ENCODE measurements around the gene ROR1. TPM values are rescaled to one million over a fixed set of nuclear protein-coding genes. Genes with fewer than 3 reads are reported as not detected.
A peak's percentile ranks its signal among the peaks of the same experiment; 100 is the strongest.
"Not testable (repeated sequence)": the region's sequence is repeated elsewhere in the genome, so short reads cannot be mapped to it uniquely, and the experiment has no call there.

ROR1 gene
- total and polyA plus RNA-seq, 5 donors from 2014 or later, result not detected

GRCh38 chr1:63821091-63822005 lies 47.5 kb downstream of the ROR1 start:
- H3K36me3 Mint-ChIP-seq, result no peaks in the 10 kb centered on the region
- DNase-seq (no peak), ATAC-seq (ENCODE audit: low read depth in 2 of 2) (no peak)
- no peaks in the 10 kb centered on the region for H3K9me3 ChIP-seq (ENCODE audit: control insufficient read depth in 2 of 2, low read length in 2 of 2)
- no peak overlapping the region for H3K27ac ChIP-seq (ENCODE audit: insufficient read depth, low read length, poor library complexity, severe bottlenecking)
- no peaks in the 10 kb centered on the region for H3K4me1 ChIP-seq (ENCODE audit: control insufficient read depth, insufficient read depth, low read length, poor library complexity, severe bottlenecking)
- no peak overlapping the region for H3K4me3 Mint-ChIP-seq
- no peak overlapping the region for H3K27ac Mint-ChIP-seq
- H3K27me3 ChIP-seq (ENCODE audit: control insufficient read depth, insufficient read depth, low read length), result no peaks in the 10 kb centered on the region
- H3K4me1 Mint-ChIP-seq, result no peaks in the 10 kb centered on the region
- no peaks in the 10 kb centered on the region for H3K36me3 ChIP-seq (ENCODE audit: control insufficient read depth, insufficient read depth, low read length)
- H3K27me3 Mint-ChIP-seq, result peaks cover 8% of the 10 kb centered on the region
- peaks cover 0 to 3% (median 2%) of the 10 kb centered on the region in 7 donors for H3K9me3 Mint-ChIP-seq
- no peak overlapping the region for H3K4me3 ChIP-seq (ENCODE audit: low read depth, low read length)

- no peaks in the 10 kb centered on the region for H3K36me3 Mint-ChIP-seq
- H3K9me3 Mint-ChIP-seq, result peaks cover 0 to 3% (median 0%) of the 10 kb centered on the region in 7 donors
- peaks cover 2% of the 10 kb centered on the region for H3K27me3 ChIP-seq (ENCODE audit: control insufficient read depth, insufficient read depth, low read length)
- no peak overlapping the region for H3K4me3 Mint-ChIP-seq
- H3K36me3 ChIP-seq (ENCODE audit: control insufficient read depth, insufficient read depth, low read length), result no peaks in the 10 kb centered on the region
- no peak overlapping the region for H3K27ac Mint-ChIP-seq
- no peaks in the 10 kb centered on the region for H3K4me1 ChIP-seq (ENCODE audit: control insufficient read depth, insufficient read depth, low read length, poor library complexity, severe bottlenecking)
- H3K9me3 ChIP-seq (ENCODE audit: control insufficient read depth in 2 of 2, low read length in 2 of 2), result no peaks in the 10 kb centered on the region
- H3K4me3 ChIP-seq (ENCODE audit: low read depth, low read length), result no peak overlapping the region
- no peak for DNase-seq
- no peaks in the 10 kb centered on the region for H3K4me1 Mint-ChIP-seq
- H3K27ac ChIP-seq (ENCODE audit: insufficient read depth, low read length, poor library complexity, severe bottlenecking), result no peak overlapping the region
- peaks cover 4% of the 10 kb centered on the region for H3K27me3 Mint-ChIP-seq
- ATAC-seq (ENCODE audit: low read depth in 2 of 2), result no peak
Observed at GRCh38 chr1:63822540-63822939, 48.7 kb downstream of the ROR1 start.

- Mint-ChIP-seq H3K27me3 (no peaks in the 10 kb centered on the region), H3K4me3 (no peak overlapping the region), H3K9me3 (peaks cover 0 to 3% (median 0%) of the 10 kb centered on the region in 7 donors), H3K36me3 (no peaks in the 10 kb centered on the region), H3K27ac (no peak overlapping the region), H3K4me1 (no peaks in the 10 kb centered on the region)
- no peaks in the 10 kb centered on the region for H3K9me3 ChIP-seq (ENCODE audit: control insufficient read depth in 2 of 2, low read length in 2 of 2)
- no peaks in the 10 kb centered on the region for H3K36me3 ChIP-seq (ENCODE audit: control insufficient read depth, insufficient read depth, low read length)
- ATAC-seq (ENCODE audit: low read depth in 2 of 2) (no peak), DNase-seq (no peak)
- no peak overlapping the region for H3K4me3 ChIP-seq (ENCODE audit: low read depth, low read length)
- no peaks in the 10 kb centered on the region for H3K4me1 ChIP-seq (ENCODE audit: control insufficient read depth, insufficient read depth, low read length, poor library complexity, severe bottlenecking)
- H3K27ac ChIP-seq (ENCODE audit: insufficient read depth, low read length, poor library complexity, severe bottlenecking), result no peak overlapping the region
- peaks cover 2% of the 10 kb centered on the region for H3K27me3 ChIP-seq (ENCODE audit: control insufficient read depth, insufficient read depth, low read length)
Observed at GRCh38 chr1:63824451-63824850, 50.6 kb downstream of the ROR1 start.

GRCh38 chr1:63825111-63825510 lies 51.3 kb downstream of the ROR1 start:
- Histone ChIP-seq H3K36me3 (ENCODE audit: control insufficient read depth, insufficient read depth, low read length) (no peaks in the 10 kb centered on the region), H3K4me1 (ENCODE audit: control insufficient read depth, insufficient read depth, low read length, poor library complexity, severe bottlenecking) (no peaks in the 10 kb centered on the region), H3K27ac (ENCODE audit: insufficient read depth, low read length, poor library complexity, severe bottlenecking) (no peak overlapping the region), H3K9me3 (ENCODE audit: control insufficient read depth in 2 of 2, low read length in 2 of 2) (no peaks in the 10 kb centered on the region), H3K27me3 (ENCODE audit: control insufficient read depth, insufficient read depth, low read length) (peaks cover 2% of the 10 kb centered on the region), H3K4me3 (ENCODE audit: low read depth, low read length) (no peak overlapping the region)
- H3K9me3 Mint-ChIP-seq, result peaks cover 0 to 3% (median 0%) of the 10 kb centered on the region in 7 donors
- DNase-seq, result no peak
- H3K27me3 Mint-ChIP-seq, result no peaks in the 10 kb centered on the region
- no peak overlapping the region for H3K4me3 Mint-ChIP-seq
- no peak overlapping the region for H3K27ac Mint-ChIP-seq
- no peaks in the 10 kb centered on the region for H3K4me1 Mint-ChIP-seq
- H3K36me3 Mint-ChIP-seq, result no peaks in the 10 kb centered on the region
- ATAC-seq (ENCODE audit: low read depth in 2 of 2), result no peak

DNA sequence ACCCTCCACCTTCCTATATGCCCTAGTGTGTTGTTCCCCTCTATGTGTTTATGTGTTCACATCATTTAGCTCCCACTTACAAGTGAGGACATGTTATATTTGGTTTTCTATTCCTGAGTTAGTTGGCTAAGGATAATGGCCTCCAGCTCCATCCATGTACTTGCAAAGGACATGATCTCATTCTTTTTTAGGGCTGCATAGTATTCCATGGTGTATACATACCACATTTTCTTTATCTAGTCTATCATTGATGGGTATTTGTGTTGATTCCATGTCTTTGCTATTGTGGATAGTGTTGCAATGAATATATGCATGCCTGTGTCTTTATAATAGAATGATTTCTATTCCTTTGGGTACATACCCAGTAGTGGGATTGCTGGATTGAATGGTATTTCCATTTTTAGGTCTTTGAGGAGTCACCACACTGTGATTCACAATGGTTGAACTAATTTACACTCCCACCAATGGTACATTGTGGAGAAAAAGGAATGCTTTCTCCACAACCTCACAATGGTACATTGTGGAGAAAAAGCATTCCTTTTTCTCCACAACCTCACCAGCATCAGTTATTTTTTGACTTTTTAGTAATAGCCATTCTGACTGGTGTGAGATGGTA lies 52.5 kb downstream of the ROR1 start:
- DNase-seq; ATAC-seq (ENCODE audit: low read depth in 2 of 2); H3K27me3 Mint-ChIP-seq; H3K9me3 Mint-ChIP-seq; H3K9me3 ChIP-seq (ENCODE audit: control insufficient read depth in 2 of 2, low read length in 2 of 2); H3K4me3 Mint-ChIP-seq; H3K36me3 Mint-ChIP-seq; H3K4me1 Mint-ChIP-seq; H3K4me3 ChIP-seq (ENCODE audit: low read depth, low read length); H3K36me3 ChIP-seq (ENCODE audit: control insufficient read depth, insufficient read depth, low read length); H3K4me1 ChIP-seq (ENCODE audit: control insufficient read depth, insufficient read depth, low read length, poor library complexity, severe bottlenecking); H3K27me3 ChIP-seq (ENCODE audit: control insufficient read depth, insufficient read depth, low read length); H3K27ac ChIP-seq (ENCODE audit: insufficient read depth, low read length, poor library complexity, severe bottlenecking); H3K27ac Mint-ChIP-seq: not testable (repeated sequence)

GRCh38 chr1:63827411-63828321 lies 53.8 kb downstream of the ROR1 start:
- H3K36me3 Mint-ChIP-seq, result no peaks in the 10 kb centered on the region
- no peak overlapping the region for H3K4me3 Mint-ChIP-seq
- H3K36me3 ChIP-seq (ENCODE audit: control insufficient read depth, insufficient read depth, low read length), result no peaks in the 10 kb centered on the region
- H3K9me3 Mint-ChIP-seq, result peaks cover 0 to 3% (median 0%) of the 10 kb centered on the region in 7 donors
- H3K27me3 ChIP-seq (ENCODE audit: control insufficient read depth, insufficient read depth, low read length), result peaks cover 2% of the 10 kb centered on the region
- H3K27ac Mint-ChIP-seq, result no peak overlapping the region
- H3K27me3 Mint-ChIP-seq, result no peaks in the 10 kb centered on the region
- H3K9me3 ChIP-seq (ENCODE audit: control insufficient read depth in 2 of 2, low read length in 2 of 2), result no peaks in the 10 kb centered on the region
- H3K4me1 ChIP-seq (ENCODE audit: control insufficient read depth, insufficient read depth, low read length, poor library complexity, severe bottlenecking), result no peaks in the 10 kb centered on the region
- no peak for ATAC-seq (ENCODE audit: low read depth in 2 of 2)
- no peak overlapping the region for H3K27ac ChIP-seq (ENCODE audit: insufficient read depth, low read length, poor library complexity, severe bottlenecking)
- H3K4me1 Mint-ChIP-seq, result no peaks in the 10 kb centered on the region
- H3K4me3 ChIP-seq (ENCODE audit: low read depth, low read length), result no peak overlapping the region
- no peak for DNase-seq

DNA sequence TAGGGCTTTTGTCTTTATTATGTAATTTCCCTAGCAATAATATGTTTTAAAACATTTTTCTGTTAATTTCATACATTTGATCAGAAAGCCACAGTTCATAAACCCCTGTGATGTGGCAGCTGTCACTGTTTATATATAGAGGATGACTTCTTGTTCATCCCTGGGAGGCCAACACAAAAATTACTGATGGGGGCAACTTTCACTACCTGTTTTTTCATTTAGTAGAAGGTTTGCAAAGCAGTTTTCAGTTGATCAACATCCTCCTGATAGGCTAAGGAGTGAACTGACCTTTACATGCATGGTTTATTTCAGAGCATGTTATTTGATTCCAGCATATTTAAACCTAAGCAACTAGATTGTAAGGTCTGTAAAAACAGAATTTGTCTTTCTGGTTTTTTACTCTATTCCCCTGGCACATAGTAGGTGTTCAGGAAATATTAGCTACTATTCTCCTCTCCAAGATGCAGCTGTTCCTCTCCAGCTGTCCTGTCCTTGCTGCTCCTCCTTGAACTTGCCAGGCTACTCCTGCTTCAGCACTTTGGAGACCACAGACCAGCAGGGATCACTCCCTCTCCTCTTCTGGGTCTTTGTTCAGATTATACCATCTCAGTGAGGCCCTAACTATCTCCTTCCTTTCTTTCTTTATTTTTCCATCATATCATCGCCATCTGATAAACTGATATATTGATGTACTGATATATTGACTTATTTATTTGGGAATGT lies 54.7 kb downstream of the ROR1 start:
- DNase-seq (no peak), ATAC-seq (ENCODE audit: low read depth in 2 of 2) (peak in 1 of 2 donors; percentile 5)
- Mint-ChIP-seq H3K27ac (no peak overlapping the region), H3K4me1 (no peaks in the 10 kb centered on the region), H3K4me3 (no peak overlapping the region), H3K36me3 (no peaks in the 10 kb centered on the region), H3K27me3 (peaks cover 4% of the 10 kb centered on the region), H3K9me3 (peaks cover 0 to 3% (median 0%) of the 10 kb centered on the region in 7 donors)
- Histone ChIP-seq H3K36me3 (ENCODE audit: control insufficient read depth, insufficient read depth, low read length) (no peaks in the 10 kb centered on the region), H3K27me3 (ENCODE audit: control insufficient read depth, insufficient read depth, low read length) (peaks cover 2% of the 10 kb centered on the region), H3K4me3 (ENCODE audit: low read depth, low read length) (no peak overlapping the region), H3K27ac (ENCODE audit: insufficient read depth, low read length, poor library complexity, severe bottlenecking) (no peak overlapping the region), H3K9me3 (ENCODE audit: control insufficient read depth in 2 of 2, low read length in 2 of 2) (no peaks in the 10 kb centered on the region), H3K4me1 (ENCODE audit: control insufficient read depth, insufficient read depth, low read length, poor library complexity, severe bottlenecking) (no peaks in the 10 kb centered on the region)

Measured in CD4-positive, CD25-positive, alpha-beta regulatory T cell (primary cell).